ENCODE measurements around the gene RNF44.
A peak's percentile ranks its signal among the peaks of the same experiment; 100 is the strongest.

The RNF44 gene

GRCh38 chr5:176536902-176537553, at the start of gene RNF44:
TSS of gene RNF44 (minus strand) at chr5:176537402. CDS start at chr5:176532472, 4,930 bp downstream.
- Histone ChIP-seq H3K36me3 (ENCODE audit: insufficient read depth, low read length) (no peaks in the 10 kb centered on the region), H3K9me3 (ENCODE audit: control insufficient read depth, insufficient read depth, low read length) (no peaks in the 10 kb centered on the region), H3K4me1 (ENCODE audit: insufficient read depth, low read length) (peaks cover 42% of the 10 kb centered on the region), H3K9ac (ENCODE audit: low read depth, low read length) (peak within 1 kb of the TSS; percentile 100)

- Histone ChIP-seq H3K36me3 (ENCODE audit: insufficient read depth, low read length) (no peaks in the 10 kb centered on the region), H3K9me3 (ENCODE audit: control insufficient read depth, insufficient read depth, low read length) (no peaks in the 10 kb centered on the region), H3K9ac (ENCODE audit: low read depth, low read length) (no peak overlapping the region), H3K4me1 (ENCODE audit: insufficient read depth, low read length) (no peaks in the 10 kb centered on the region)
Measured at GRCh38 chr5:176583076-176583475, 45.9 kb upstream of the RNF44 start.

- H3K9ac ChIP-seq (ENCODE audit: low read depth, low read length), result no peak overlapping the region
- H3K4me1 ChIP-seq (ENCODE audit: insufficient read depth, low read length), result no peaks in the 10 kb centered on the region
- H3K36me3 ChIP-seq (ENCODE audit: insufficient read depth, low read length), result no peaks in the 10 kb centered on the region
- H3K9me3 ChIP-seq (ENCODE audit: control insufficient read depth, insufficient read depth, low read length), result no peaks in the 10 kb centered on the region
Measured at GRCh38 chr5:176581361-176581760, 44.2 kb upstream of the RNF44 start.

DNA sequence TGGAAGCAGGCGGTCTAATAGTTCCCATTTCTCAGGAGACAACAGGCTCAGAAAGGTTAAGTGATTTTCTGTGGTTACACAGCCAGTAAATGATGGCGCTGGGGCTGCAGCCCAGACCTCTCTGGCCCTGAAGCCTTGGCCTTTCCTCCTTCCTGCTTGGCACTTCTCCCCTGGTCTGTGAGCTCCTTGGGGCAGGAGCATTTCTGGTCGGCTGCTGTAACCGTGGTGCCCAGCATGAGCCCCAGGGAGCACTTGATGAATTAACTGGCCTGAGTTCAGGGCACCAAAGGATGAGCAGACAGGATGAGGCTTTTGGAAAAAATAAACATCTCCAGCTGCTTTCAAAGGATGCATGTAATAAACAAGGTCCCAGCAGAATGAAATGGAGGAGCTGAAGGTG, 42.1 kb upstream of the RNF44 start:
- H3K36me3 ChIP-seq (ENCODE audit: insufficient read depth, low read length), result no peaks in the 10 kb centered on the region
- no peaks in the 10 kb centered on the region for H3K9me3 ChIP-seq (ENCODE audit: control insufficient read depth, insufficient read depth, low read length)
- no peaks in the 10 kb centered on the region for H3K4me1 ChIP-seq (ENCODE audit: insufficient read depth, low read length)
- no peak overlapping the region for H3K9ac ChIP-seq (ENCODE audit: low read depth, low read length)

DNA sequence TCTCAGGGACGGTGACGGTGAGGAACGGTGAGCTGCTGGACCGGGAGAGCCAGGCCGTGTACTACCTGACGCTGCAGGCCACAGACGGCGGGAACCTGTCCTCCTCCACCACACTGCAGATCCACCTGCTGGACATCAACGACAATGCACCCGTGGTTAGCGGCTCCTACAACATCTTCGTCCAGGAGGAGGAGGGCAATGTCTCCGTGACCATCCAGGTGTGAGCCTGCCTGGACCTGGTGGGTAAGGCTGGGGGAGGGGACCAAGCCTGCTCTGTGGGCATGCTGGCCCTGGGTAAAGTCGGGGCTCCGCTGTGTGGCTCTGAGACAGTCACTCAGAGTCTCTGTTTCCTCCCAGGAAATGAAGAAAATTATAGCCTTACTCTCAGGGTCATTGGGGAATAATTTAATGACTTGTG, 41.2 kb upstream of the RNF44 start:
- H3K9me3 ChIP-seq (ENCODE audit: control insufficient read depth, insufficient read depth, low read length), result no peaks in the 10 kb centered on the region
- H3K4me1 ChIP-seq (ENCODE audit: insufficient read depth, low read length), result no peaks in the 10 kb centered on the region
- no peaks in the 10 kb centered on the region for H3K36me3 ChIP-seq (ENCODE audit: insufficient read depth, low read length)
- no peak overlapping the region for H3K9ac ChIP-seq (ENCODE audit: low read depth, low read length)

DNA sequence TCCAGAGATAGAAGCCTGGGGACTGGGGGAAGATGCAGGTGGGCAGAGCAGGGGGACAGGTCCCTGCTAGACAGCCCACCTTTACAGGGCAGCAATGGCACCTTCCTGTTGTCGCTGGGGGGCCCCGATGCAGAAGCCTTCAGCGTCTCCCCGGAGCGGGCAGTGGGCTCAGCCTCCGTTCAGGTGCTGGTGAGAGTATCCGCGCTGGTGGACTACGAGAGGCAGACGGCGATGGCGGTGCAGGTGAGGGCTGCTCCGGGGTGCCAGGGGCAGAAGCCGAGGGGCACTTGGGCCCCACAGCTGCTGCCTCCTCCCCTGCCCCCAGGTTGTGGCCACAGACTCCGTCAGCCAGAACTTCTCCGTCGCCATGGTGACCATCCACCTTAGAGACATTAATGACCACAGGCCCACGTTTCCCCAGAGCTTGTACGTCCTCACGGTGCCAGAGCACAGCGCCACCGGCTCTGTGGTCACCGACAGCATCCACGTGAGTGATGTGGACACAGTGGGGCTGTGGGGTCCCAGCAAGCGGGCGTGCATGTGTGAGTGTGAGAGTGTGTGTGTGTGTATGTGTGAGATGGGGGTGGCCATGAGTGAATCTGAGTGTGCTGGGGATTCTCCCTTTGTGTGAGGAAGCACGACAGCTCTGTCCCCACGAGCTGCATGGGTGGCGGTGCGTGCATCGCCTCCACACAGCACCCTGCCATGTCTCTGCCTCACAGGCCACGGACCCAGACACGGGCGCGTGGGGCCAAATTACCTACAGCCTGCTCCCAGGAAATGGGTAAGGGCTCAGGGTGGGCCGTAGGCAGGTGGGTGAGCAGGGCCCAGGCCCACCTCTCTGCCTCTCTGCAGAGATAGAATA, 40.3 kb upstream of the RNF44 start:
- Histone ChIP-seq H3K9ac (ENCODE audit: low read depth, low read length) (no peak overlapping the region), H3K4me1 (ENCODE audit: insufficient read depth, low read length) (no peaks in the 10 kb centered on the region), H3K36me3 (ENCODE audit: insufficient read depth, low read length) (no peaks in the 10 kb centered on the region), H3K9me3 (ENCODE audit: control insufficient read depth, insufficient read depth, low read length) (no peaks in the 10 kb centered on the region)

- Histone ChIP-seq H3K9ac (ENCODE audit: low read depth, low read length) (no peak overlapping the region), H3K36me3 (ENCODE audit: insufficient read depth, low read length) (no peaks in the 10 kb centered on the region), H3K9me3 (ENCODE audit: control insufficient read depth, insufficient read depth, low read length) (no peaks in the 10 kb centered on the region), H3K4me1 (ENCODE audit: insufficient read depth, low read length) (no peaks in the 10 kb centered on the region)
Measured at GRCh38 chr5:176575488-176576422, 38.6 kb upstream of the RNF44 start.

- Histone ChIP-seq H3K4me1 (ENCODE audit: insufficient read depth, low read length) (no peaks in the 10 kb centered on the region), H3K36me3 (ENCODE audit: insufficient read depth, low read length) (no peaks in the 10 kb centered on the region), H3K9me3 (ENCODE audit: control insufficient read depth, insufficient read depth, low read length) (no peaks in the 10 kb centered on the region), H3K9ac (ENCODE audit: low read depth, low read length) (no peak overlapping the region)
Measured at GRCh38 chr5:176575066-176575465, 37.9 kb upstream of the RNF44 start.

DNA sequence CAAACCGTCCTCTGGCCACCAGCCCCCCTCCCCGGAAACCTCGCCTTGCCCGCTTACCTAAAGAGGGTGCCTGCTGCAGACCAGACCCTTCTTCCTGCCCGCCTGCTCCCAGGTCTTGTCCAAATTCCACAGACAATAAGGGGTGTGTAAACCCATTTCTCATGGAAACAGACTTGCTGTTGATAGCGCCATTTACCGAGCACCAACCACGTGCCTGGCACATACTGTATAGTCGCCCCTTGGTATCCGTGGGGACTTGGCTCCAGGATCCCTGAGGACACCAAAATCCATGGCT, 37.0 kb upstream of the RNF44 start:
- H3K36me3 ChIP-seq (ENCODE audit: insufficient read depth, low read length), result no peaks in the 10 kb centered on the region
- H3K9ac ChIP-seq (ENCODE audit: low read depth, low read length), result no peak overlapping the region

GRCh38 chr5:176573564-176574296, 36.5 kb upstream of the RNF44 start:
- Histone ChIP-seq H3K36me3 (ENCODE audit: insufficient read depth, low read length) (no peaks in the 10 kb centered on the region), H3K4me1 (ENCODE audit: insufficient read depth, low read length) (no peaks in the 10 kb centered on the region), H3K9ac (ENCODE audit: low read depth, low read length) (no peak overlapping the region), H3K9me3 (ENCODE audit: control insufficient read depth, insufficient read depth, low read length) (no peaks in the 10 kb centered on the region)

More for the DNA sequence above, 37.0 kb upstream of the RNF44 start:
- H3K9me3 ChIP-seq (ENCODE audit: control insufficient read depth, insufficient read depth, low read length), result no peaks in the 10 kb centered on the region
- no peaks in the 10 kb centered on the region for H3K4me1 ChIP-seq (ENCODE audit: insufficient read depth, low read length)

- H3K9me3 ChIP-seq (ENCODE audit: control insufficient read depth, insufficient read depth, low read length), result no peaks in the 10 kb centered on the region
- H3K4me1 ChIP-seq (ENCODE audit: insufficient read depth, low read length), result no peaks in the 10 kb centered on the region
- H3K9ac ChIP-seq (ENCODE audit: low read depth, low read length), result no peak overlapping the region
- no peaks in the 10 kb centered on the region for H3K36me3 ChIP-seq (ENCODE audit: insufficient read depth, low read length)
Measured at GRCh38 chr5:176570044-176570443, 32.8 kb upstream of the RNF44 start.

GRCh38 chr5:176568657-176569056, 31.5 kb upstream of the RNF44 start:
- no peaks in the 10 kb centered on the region; the same call in 1 of the 2 replicates for H3K4me1 ChIP-seq (ENCODE audit: insufficient read depth, low read length)
- no peak overlapping the region for H3K9ac ChIP-seq (ENCODE audit: low read depth, low read length)
- H3K36me3 ChIP-seq (ENCODE audit: insufficient read depth, low read length), result no peaks in the 10 kb centered on the region
- no peaks in the 10 kb centered on the region for H3K9me3 ChIP-seq (ENCODE audit: control insufficient read depth, insufficient read depth, low read length)

GRCh38 chr5:176565760-176566288, 28.6 kb upstream of the RNF44 start:
- Histone ChIP-seq H3K9me3 (ENCODE audit: control insufficient read depth, insufficient read depth, low read length) (no peaks in the 10 kb centered on the region), H3K4me1 (ENCODE audit: insufficient read depth, low read length) (no peaks in the 10 kb centered on the region; the same call in 1 of the 2 replicates), H3K9ac (ENCODE audit: low read depth, low read length) (no peak overlapping the region), H3K36me3 (ENCODE audit: insufficient read depth, low read length) (no peaks in the 10 kb centered on the region)

GRCh38 chr5:176564002-176564401, 26.8 kb upstream of the RNF44 start:
- H3K9me3 ChIP-seq (ENCODE audit: control insufficient read depth, insufficient read depth, low read length), result no peaks in the 10 kb centered on the region
- H3K9ac ChIP-seq (ENCODE audit: low read depth, low read length), result no peak overlapping the region
- no peaks in the 10 kb centered on the region for H3K36me3 ChIP-seq (ENCODE audit: insufficient read depth, low read length)
- H3K4me1 ChIP-seq (ENCODE audit: insufficient read depth, low read length), result no peaks in the 10 kb centered on the region; the same call in 1 of the 2 replicates
